Effector memory CD8-positive, alpha-beta T cell (primary cell): ENCODE results near the gene LOX.

Experiments used
- ATAC-seq: fragments of 150-1000 bp; cut with Tn5 transposase; replicated peaks from 2 replicates; pipeline ENCODE4 v1.10.0; 2021; ENCODE audit warnings: mild to moderate bottlenecking, moderate library complexity
- DNase-seq, 3 experiments: peaks; one replicate each; pipeline ENCODE4 v3.0.0; 2021
- H3K27ac Mint-ChIP-seq, 2 donors: one replicate each; pipeline ENCODE4 v1.8.0; 2022; ENCODE audit warnings: mild to moderate bottlenecking in 2 of 2, mixed read lengths in 2 of 2, moderate library complexity in 2 of 2
- H3K27me3 Mint-ChIP-seq, 2 donors: one replicate each; pipeline ENCODE4 v1.8.0; 2022; ENCODE audit warnings: mixed read lengths in 2 of 2
- H3K36me3 Mint-ChIP-seq: one replicate; pipeline ENCODE4 v1.8.0; 2022; ENCODE audit warnings: mild to moderate bottlenecking, moderate library complexity, mixed read lengths; ENCODE audit not compliant: insufficient read depth
- H3K4me1 Mint-ChIP-seq, 2 donors: one replicate each; pipeline ENCODE4 v1.8.0; 2022; ENCODE audit warnings: low read depth in 2 of 2, mixed read lengths in 2 of 2
- H3K4me3 Mint-ChIP-seq, 2 donors: one replicate each; pipeline ENCODE4 v1.8.0; 2022; ENCODE audit warnings: mild to moderate bottlenecking in 2 of 2, mixed read lengths in 2 of 2, moderate library complexity in 2 of 2
- H3K9me3 Mint-ChIP-seq, 2 donors: one replicate each; pipeline ENCODE4 v1.8.0; 2022; ENCODE audit warnings: mixed read lengths in 2 of 2

The LOX gene

DNA sequence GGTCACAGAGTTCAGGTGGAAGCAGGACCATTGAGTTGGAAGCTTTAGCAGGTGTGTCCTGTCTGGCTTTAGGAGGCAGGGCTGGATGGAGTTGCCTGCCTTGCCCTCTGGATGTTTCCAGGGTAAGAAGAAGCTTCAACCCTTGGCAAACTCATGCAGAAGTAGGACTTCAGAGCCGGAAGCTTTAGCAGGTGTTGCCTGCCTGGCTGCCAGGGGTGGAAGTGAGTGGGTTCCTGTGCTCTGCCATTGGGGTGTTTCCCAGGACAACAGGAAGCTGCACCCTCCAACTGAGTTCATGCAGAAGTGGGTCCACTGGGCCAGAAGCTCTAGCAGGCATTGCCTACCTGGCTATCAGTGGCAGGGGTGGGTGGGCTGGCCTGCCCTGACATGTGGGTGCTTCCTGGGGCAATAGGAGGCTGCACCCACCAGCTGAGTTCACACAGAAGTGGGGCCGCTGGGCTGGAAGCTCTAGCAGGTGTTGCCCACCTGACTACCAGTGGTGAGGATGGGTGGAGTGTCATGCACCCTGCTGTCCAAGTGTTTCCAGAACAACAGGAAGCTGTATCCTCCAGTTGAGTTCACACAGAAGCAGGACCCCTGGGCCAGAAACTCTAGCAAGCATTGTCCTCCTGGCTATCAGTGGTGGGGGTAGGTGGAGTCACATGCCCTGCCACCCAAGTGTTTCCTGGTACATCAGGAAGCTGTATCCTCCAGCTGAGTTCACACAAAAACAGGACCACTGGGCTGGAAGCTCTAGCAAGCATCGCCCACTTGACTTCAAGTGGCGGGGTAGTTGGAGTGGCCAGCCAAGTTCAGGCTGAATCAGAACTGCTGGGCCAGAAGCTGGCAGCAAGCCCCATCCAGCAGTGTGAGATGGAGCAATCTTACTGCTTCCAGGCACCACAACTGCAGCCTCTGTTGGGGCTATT, 24.6 kb downstream of the LOX start:
- DNase-seq, result no peak
- ATAC-seq, result no peak

DNA sequence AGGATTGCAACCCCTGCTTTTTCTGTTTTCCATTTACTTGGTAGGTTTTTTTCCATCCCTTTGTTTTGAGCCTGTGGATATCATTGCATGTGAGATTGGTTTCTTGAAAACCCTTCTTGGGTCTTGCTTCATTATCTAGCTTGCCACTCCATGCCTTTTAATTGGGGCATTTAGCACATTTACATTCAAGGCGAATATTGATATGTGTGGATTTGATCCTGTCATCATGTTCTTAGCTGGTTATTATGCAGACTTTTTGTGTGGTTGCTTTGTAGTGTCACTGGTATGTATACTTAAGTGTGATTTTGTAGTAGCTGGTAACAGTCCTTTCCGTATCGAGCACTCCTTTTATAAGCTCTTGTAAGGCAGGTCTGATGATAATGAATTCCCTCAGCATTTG, 26.5 kb downstream of the LOX start:
- ATAC-seq (no peak), DNase-seq (no peak)
- Mint-ChIP-seq H3K27me3 (no peaks in the 10 kb centered on the region), H3K27ac (no peak overlapping the region), H3K4me1 (no peaks in the 10 kb centered on the region), H3K36me3 (no peaks in the 10 kb centered on the region), H3K4me3 (no peak overlapping the region), H3K9me3 (no peaks in the 10 kb centered on the region)

More for the DNA sequence above, 24.6 kb downstream of the LOX start:
- no peaks in the 10 kb centered on the region for H3K9me3 Mint-ChIP-seq
- H3K27me3 Mint-ChIP-seq, result no peaks in the 10 kb centered on the region
- H3K4me3 Mint-ChIP-seq, result no peak overlapping the region
- H3K36me3 Mint-ChIP-seq, result no peaks in the 10 kb centered on the region
- no peaks in the 10 kb centered on the region for H3K4me1 Mint-ChIP-seq
- H3K27ac Mint-ChIP-seq, result no peak overlapping the region

DNA sequence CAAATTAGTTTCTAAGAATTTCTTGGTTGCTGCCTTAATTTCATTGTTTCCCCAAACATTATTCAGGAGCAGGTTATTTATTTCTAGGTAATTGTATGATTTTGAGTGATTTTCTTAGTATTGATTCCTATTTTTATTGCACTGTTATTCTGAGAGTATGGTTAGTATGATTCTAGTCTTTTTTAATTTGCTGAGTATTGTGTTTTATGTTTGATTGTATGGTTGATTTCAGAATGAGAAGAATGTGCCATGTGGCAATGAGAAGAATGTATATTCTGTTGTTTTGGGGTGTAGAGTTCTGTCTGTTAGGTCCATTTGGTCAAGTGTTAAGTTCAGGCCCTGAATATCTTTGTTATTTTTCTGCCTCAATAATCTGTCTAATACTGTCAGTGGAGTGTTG, 27.1 kb downstream of the LOX start:
- Mint-ChIP-seq H3K9me3 (no peaks in the 10 kb centered on the region), H3K4me3 (no peak overlapping the region), H3K27me3 (no peaks in the 10 kb centered on the region), H3K27ac (no peak overlapping the region), H3K36me3 (no peaks in the 10 kb centered on the region), H3K4me1 (no peaks in the 10 kb centered on the region)
- ATAC-seq (no peak), DNase-seq (no peak)

DNA sequence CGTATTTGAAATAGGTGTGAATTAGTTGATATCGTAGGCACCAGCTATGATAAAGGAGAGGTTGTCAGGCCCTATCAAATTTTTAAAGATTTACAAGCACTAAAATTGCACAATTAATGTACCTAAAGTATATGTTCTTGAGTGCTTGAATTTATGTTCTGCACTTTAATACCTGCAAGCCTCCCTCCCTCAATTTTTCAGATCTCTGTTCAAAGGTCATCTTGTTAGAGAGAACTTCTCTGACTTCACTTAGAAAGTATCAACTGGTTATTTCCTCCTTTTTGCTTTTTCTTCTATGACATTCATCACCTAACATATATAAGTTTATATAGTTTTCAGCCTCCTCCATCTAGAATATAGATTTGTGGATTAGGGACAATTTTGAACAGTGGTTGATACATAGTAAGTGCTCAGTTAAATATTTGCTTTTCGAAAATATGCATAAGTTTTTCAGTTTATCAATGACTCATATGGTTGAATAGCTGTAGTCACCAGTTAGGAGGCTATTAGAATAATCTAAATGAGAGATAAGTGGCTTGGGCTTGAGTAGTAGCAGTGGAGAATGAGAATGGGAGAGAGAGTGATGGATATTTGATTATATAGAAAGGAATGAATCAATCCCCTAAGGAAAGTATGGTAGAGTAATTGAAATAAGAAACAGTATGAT, 37.3 kb downstream of the LOX start:
- H3K36me3 Mint-ChIP-seq, result no peaks in the 10 kb centered on the region
- H3K27me3 Mint-ChIP-seq, result no peaks in the 10 kb centered on the region
- no peaks in the 10 kb centered on the region for H3K4me1 Mint-ChIP-seq
- ATAC-seq (no peak), DNase-seq (no peak)
- H3K9me3 Mint-ChIP-seq, result peaks cover 0 to 12% of the 10 kb centered on the region in 2 donors
- peak overlapping the region in 1 of 2 donors; percentile 3 for H3K27ac Mint-ChIP-seq
- no peak overlapping the region for H3K4me3 Mint-ChIP-seq

DNA sequence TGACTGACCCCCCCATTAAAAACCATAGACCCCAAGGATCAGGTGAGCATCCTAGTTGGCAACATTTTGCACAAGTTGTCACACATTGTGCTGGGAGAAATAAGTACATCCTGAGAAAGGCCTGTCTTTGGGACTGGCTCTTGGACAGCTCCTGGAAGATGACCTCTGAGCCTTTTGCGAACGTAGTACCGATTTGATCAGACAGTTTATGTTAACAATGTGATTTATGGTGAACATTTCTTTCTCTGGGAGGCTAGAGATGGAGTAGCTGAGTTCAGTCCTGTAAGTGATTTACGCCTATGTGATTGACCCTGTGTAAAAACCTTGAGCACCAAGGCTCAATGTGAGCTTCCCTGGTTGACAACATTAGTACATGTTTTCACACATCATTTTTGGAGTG, 41.7 kb downstream of the LOX start:
- ATAC-seq, result no peak
- no peak overlapping the region for H3K27ac Mint-ChIP-seq
- H3K4me3 Mint-ChIP-seq, result no peak overlapping the region
- no peaks in the 10 kb centered on the region for H3K36me3 Mint-ChIP-seq
- DNase-seq, result no peak
- no peaks in the 10 kb centered on the region for H3K9me3 Mint-ChIP-seq
- no peaks in the 10 kb centered on the region for H3K27me3 Mint-ChIP-seq
- H3K4me1 Mint-ChIP-seq, result no peaks in the 10 kb centered on the region

DNA sequence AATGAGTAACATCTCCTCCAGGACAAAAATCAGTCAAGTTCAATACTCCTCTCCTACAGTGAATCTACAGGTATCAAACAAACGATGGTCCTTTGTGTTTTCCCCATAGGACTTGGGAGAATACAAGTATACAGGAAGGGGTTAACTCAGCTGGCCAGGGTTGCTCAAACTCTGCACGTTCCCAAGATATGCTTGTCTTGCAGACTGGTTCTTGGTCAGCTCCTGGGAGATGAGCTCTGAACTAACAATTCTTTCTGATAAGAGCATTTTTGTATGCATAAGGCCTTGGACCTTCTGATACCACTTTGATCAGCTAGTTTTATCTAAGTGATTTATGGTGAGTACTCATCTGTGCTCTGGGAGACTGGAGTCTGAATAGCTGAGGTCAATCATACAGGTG, 42.1 kb downstream of the LOX start:
- Mint-ChIP-seq H3K4me3 (no peak overlapping the region), H3K4me1 (no peaks in the 10 kb centered on the region), H3K27ac (no peak overlapping the region), H3K27me3 (no peaks in the 10 kb centered on the region), H3K36me3 (no peaks in the 10 kb centered on the region), H3K9me3 (no peaks in the 10 kb centered on the region)
- DNase-seq, result no peak
- no peak for ATAC-seq

DNA sequence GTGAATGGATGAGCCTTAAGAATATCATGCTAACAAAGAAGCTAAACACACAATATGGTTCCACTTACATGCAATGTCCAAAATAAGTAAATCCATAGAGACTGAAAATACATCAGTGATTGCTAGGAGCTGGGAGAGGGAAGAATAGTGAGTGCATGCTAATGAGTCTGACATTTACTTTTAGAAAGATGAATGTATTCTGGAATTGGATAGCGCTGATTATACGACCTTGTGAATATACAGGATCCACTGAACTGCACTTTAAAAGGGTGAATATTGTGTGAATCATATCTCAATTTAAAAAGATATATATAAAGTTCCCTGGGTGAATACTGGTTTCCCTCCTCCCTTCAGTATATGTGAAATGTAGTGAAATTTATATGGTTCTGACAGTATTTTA, 46.2 kb downstream of the LOX start:
- Mint-ChIP-seq H3K4me1 (no peaks in the 10 kb centered on the region), H3K9me3 (no peaks in the 10 kb centered on the region), H3K36me3 (peaks cover 15% of the 10 kb centered on the region), H3K27me3 (no peaks in the 10 kb centered on the region), H3K27ac (no peak overlapping the region), H3K4me3 (no peak overlapping the region)
- ATAC-seq, result no peak
- no peak for DNase-seq

DNA sequence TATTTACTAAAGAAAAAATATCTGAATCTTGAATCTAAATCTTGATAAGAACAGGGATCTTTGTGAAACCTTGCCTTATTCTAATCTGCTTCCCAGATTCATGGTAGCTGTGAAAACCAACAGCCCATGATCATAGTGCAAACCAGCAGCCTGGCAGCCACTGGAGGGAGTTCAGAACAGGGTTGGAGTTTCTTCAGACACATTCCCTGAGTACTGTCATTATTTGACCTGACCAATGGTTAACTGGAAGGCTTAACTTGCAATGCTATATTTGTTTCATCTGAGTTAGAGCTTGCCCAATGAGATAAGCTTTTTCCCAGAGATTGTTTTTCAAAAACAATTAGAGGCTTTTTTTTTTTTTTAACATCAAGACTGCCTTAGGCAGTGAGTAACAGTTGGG, 47.8 kb downstream of the LOX start:
- DNase-seq, result no peak

DNA sequence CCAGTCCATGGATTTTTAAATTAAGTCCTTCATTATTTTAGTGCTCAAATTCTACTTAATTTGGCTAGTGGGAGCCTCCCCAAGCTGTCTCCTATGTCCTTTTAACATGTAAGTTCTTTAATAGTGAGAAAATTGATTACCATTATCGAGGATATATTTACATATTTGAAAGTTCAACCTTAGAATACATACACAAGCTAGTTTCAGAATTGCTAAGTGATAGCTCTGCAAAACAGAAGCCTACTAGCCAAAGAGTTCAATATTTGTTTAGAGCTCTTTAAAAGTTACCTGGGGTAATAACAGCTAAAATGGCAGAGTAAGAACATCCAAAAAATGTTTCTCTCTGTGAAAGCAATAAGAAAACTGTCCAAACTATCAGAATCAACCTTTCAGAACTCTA, 48.2 kb downstream of the LOX start:
- no peak for ATAC-seq
- no peaks in the 10 kb centered on the region for H3K4me1 Mint-ChIP-seq
- no peak for DNase-seq
- no peak overlapping the region for H3K27ac Mint-ChIP-seq
- H3K36me3 Mint-ChIP-seq, result peaks cover 19% of the 10 kb centered on the region
- H3K4me3 Mint-ChIP-seq, result no peak overlapping the region
- no peaks in the 10 kb centered on the region for H3K27me3 Mint-ChIP-seq
- no peaks in the 10 kb centered on the region for H3K9me3 Mint-ChIP-seq

More for the DNA sequence above, 47.8 kb downstream of the LOX start:
- Mint-ChIP-seq H3K4me1 (no peaks in the 10 kb centered on the region), H3K36me3 (peaks cover 19% of the 10 kb centered on the region), H3K27ac (no peak overlapping the region), H3K4me3 (no peak overlapping the region), H3K9me3 (no peaks in the 10 kb centered on the region), H3K27me3 (no peaks in the 10 kb centered on the region)
- no peak for ATAC-seq

DNA sequence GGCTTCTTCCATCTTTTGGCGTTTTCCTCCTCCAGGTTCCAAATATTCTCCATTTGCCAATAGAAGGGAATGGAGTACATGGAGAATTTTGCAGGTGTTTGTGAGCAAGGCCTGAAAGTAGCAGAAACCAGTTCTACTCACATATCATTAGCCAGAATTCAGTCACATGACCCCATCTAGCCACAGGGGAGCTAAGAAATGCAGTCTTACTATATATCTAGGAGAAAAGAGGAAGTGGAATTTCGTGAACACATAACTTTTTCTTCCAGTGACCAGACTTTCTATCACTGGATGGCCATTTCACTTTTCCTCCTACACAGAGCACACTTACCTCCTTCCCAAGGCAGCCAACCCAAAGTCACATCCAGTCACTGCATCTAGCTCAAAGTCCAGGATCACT, 55.1 kb downstream of the LOX start:
- ATAC-seq (no peak), DNase-seq (no peak)
- H3K27ac Mint-ChIP-seq, result no peak overlapping the region
- no peaks in the 10 kb centered on the region for H3K27me3 Mint-ChIP-seq
- peaks cover 0 to 3% of the 10 kb centered on the region in 2 donors for H3K4me1 Mint-ChIP-seq
- peaks cover 35% of the 10 kb centered on the region for H3K36me3 Mint-ChIP-seq
- H3K4me3 Mint-ChIP-seq, result no peak overlapping the region
- H3K9me3 Mint-ChIP-seq, result no peaks in the 10 kb centered on the region

DNA sequence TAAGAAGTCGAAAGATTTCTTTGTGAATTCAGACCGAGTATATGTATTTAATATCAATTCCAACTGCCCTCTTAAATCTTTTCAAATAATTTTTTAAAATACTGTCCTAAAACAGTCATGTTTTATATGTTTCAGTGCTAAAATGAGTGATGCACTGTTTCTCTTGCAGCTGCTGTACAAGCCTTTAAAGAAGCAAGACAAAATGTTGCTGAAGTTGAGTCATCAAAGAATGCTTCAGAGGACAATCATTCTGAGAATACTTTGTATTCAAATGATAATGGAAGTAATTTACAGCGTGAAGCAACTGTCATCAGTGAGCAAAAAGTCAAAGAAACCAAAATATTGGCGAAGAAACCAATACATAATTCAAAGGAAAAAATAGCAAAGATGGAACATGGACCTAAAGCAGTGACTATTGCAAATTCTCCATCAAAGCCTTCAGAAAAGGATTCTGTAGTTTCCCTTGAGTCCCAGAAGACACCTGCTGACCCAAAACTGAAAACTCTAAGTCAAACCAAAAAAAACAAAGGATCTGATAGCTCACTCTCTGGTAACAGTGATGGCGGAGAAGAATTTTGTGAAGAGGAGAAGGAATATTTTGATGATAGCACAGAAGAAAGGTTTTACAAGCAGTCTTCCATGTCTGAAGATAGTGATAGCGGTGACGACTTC, 58.0 kb downstream of the LOX start:
- Mint-ChIP-seq H3K36me3 (peaks cover 23% of the 10 kb centered on the region), H3K27me3 (no peaks in the 10 kb centered on the region), H3K4me3 (no peak overlapping the region), H3K4me1 (peaks cover 0 to 9% of the 10 kb centered on the region in 2 donors), H3K9me3 (no peaks in the 10 kb centered on the region), H3K27ac (no peak overlapping the region)
- ATAC-seq, result no peak
- DNase-seq, result no peak

DNA sequence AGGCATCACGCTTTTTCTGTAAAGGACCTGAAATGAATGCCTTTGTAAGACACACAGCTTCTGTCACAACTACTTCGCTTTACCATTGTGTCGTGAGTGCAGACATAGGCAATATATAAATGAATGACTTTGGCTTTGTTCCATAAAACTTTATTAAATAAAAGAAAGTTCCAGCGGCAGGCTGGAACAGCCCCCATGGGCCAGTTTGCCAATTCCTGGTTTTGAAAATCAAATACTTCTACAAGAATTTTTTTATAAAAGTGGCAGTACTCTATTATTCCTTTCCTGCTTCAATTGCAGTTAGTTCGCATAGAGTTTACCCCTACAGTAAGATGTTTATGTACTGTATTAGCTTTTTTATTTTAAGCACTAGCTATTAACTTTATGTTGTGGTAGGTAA, 62.6 kb downstream of the LOX start:
- Mint-ChIP-seq H3K36me3 (peaks cover 4% of the 10 kb centered on the region), H3K9me3 (no peaks in the 10 kb centered on the region), H3K27ac (no peak overlapping the region), H3K4me1 (peaks cover 0 to 9% of the 10 kb centered on the region in 2 donors), H3K4me3 (no peak overlapping the region), H3K27me3 (no peaks in the 10 kb centered on the region)
- DNase-seq (no peak), ATAC-seq (no peak)

DNA sequence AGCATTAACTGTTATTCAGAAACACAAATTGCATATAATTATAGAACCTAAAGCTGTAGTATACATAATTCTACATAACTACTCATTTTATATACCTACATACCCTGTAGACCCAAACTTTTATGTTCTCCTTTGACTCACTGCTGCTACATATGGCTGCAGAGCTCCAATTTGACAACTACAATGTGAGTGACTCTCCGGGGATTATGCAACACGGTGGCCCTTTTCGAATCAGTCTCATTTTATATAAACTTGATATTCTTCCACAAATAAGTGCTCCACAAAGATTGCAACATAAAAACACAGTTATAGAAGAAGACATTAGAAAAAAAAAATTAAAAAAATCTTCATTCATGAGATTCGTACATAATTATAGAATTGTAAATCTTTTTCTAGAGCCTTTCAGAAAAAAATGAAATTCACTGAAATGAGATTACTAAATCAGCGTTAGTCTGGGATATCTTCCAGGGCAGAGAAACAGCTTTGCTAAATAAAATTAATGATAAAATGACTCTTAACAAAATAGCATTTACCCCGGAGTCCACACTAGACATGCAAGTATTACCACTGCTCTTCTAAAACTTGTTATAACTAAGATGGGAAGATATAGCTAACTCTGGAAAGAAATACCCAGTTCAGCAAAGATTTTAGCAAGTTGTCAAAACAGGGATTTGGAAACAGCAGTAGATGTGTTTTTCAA, 63.7 kb downstream of the LOX start:
- ATAC-seq (no peak), DNase-seq (no peak)
- no peak overlapping the region for H3K4me3 Mint-ChIP-seq
- no peaks in the 10 kb centered on the region for H3K9me3 Mint-ChIP-seq
- H3K36me3 Mint-ChIP-seq, result no peaks in the 10 kb centered on the region
- H3K4me1 Mint-ChIP-seq, result peaks cover 2 to 14% of the 10 kb centered on the region in 2 donors
- H3K27ac Mint-ChIP-seq, result no peak overlapping the region
- H3K27me3 Mint-ChIP-seq, result no peaks in the 10 kb centered on the region
